Testis (tissue), 2 donors: Measurements from ENCODE around the gene CDH2.

Source experiments
- POLR2A ChIP-seq: fragments of 450-650 bp; IDR thresholded peaks from one replicate; pipeline ENCODE4 v1.6.1; 2017; ENCODE audit warnings: antibody characterized with exemption, mild to moderate bottlenecking, moderate library complexity
- TF ChIP-seq, protein P1 (sequence below), 3 experiments: fragments of 450-650 bp in 2 of 3; fragments of 200-600 bp in 1 of 3; sonication (generic) in 1 of 3; IDR thresholded peaks; one replicate each; pipeline ENCODE4 v1.5.1; 2016 to 2019; ENCODE audit warnings: antibody characterized with exemption in 3 of 3, mild to moderate bottlenecking in 2 of 3, moderate library complexity in 1 of 3

DNA sequence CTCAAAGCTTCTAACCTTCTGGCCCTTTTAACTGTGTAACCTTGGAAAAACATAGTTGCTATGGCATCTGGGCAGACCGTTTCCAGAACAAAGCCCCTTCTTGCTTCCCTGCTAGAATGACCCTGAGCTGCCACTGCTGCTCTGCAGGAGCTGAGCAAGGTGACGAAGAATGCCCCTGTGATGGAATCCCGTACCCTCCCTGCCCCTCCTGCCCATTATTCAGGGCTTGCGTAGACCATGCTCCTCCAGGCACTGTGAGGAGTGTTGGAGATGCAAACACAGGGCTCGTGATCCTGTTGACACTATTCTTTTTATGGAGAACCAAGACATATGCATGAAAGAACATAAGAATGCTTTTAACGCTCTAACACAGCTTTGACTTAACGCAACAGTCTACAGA, 191.1 kb downstream of the CDH2 start:
- no peak for TF ChIP-seq POLR2A
- TF ChIP-seq, protein P1, sequence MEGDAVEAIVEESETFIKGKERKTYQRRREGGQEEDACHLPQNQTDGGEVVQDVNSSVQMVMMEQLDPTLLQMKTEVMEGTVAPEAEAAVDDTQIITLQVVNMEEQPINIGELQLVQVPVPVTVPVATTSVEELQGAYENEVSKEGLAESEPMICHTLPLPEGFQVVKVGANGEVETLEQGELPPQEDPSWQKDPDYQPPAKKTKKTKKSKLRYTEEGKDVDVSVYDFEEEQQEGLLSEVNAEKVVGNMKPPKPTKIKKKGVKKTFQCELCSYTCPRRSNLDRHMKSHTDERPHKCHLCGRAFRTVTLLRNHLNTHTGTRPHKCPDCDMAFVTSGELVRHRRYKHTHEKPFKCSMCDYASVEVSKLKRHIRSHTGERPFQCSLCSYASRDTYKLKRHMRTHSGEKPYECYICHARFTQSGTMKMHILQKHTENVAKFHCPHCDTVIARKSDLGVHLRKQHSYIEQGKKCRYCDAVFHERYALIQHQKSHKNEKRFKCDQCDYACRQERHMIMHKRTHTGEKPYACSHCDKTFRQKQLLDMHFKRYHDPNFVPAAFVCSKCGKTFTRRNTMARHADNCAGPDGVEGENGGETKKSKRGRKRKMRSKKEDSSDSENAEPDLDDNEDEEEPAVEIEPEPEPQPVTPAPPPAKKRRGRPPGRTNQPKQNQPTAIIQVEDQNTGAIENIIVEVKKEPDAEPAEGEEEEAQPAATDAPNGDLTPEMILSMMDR (IDR thresholded peaks at IDR 0.05): no peak
